Measurements from ENCODE around the gene STPG3.

The STPG3 gene

DNA sequence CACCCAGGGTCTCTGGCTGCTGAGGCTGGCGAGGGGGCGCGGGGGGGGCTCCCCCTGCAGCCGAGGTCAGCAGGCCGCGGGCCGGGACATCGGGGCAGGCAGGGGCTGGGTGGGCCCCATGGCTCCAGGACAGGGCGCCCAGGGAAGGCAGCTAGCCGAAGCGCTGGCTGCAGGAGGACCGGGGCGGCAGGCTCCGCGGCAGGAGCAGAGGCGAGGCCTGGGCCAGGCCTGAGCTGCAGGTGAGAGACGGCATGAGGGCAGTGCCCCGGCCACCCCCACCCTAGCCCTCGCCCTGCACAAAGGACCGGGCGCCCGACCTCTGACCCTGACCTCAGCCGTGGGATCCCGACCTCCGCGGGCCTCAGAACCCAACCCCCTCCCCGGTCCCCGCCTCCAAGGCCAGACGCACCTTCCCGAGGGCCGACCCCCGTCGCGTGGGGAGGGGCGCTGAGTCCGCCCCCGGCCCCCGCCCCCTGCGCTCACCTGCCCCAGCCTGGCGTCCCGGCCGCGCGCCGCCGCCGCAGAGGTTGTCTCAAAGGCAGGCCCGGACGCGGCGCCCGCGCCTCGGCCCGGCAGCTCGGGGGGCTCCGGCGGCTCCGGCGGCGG is 29.5 kb upstream of the STPG3 start:
- no peak for DNase-seq (ENCODE audit: extremely low read depth in 1 of 2, low read depth in 1 of 2)

DNA sequence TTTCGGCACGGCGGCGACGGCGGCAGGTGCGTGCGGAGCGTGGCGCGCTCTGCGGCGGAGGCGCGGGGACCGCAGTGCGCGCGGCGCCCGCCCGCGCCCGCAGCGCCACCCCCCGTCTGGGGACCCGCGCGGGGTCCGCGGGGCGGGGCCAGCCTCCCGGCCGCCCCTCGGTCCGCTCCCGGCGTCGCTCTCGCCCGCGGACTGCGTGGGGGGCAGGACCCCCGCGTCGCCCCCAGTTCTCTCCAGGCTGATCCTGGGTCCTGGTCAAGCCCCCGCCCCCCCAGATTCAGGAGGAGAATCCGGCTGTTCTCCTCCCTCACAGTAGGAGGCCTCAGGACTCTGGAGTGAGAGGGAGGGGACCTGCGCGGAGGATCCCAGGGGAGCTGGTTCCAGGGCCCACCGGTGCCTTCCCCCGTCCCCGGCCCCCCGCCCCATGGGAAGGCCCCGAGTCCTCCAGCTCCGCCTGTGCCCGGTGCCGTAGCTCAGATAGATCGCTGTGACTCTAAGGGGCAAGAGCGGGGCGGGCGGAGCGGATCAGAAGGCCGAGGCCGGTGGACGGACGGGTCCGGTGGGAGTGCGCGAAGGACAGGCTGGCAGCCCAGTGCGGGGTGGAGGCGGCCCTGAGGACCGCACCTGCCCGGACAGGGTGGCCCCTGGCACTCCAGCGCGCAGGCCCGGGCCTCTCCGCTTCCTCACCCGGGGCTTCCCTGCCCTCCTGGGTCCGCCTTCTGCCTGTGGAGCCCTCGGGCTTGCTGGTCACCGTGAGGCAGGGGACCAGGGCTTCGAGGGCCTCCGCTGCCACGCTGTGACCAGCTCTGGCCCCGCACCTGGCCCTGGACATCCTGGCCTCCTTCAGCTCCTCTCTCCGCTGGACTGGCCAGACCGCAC is 28.7 kb upstream of the STPG3 start, which contains the start of gene RNF208:
Gene RNF208 (minus strand): TSS at position 51 of the 888 bp plus-strand sequence. CDS start 1,028 bp downstream, outside the sequence.
- no peak for DNase-seq (ENCODE audit: extremely low read depth in 1 of 2, low read depth in 1 of 2)

DNA sequence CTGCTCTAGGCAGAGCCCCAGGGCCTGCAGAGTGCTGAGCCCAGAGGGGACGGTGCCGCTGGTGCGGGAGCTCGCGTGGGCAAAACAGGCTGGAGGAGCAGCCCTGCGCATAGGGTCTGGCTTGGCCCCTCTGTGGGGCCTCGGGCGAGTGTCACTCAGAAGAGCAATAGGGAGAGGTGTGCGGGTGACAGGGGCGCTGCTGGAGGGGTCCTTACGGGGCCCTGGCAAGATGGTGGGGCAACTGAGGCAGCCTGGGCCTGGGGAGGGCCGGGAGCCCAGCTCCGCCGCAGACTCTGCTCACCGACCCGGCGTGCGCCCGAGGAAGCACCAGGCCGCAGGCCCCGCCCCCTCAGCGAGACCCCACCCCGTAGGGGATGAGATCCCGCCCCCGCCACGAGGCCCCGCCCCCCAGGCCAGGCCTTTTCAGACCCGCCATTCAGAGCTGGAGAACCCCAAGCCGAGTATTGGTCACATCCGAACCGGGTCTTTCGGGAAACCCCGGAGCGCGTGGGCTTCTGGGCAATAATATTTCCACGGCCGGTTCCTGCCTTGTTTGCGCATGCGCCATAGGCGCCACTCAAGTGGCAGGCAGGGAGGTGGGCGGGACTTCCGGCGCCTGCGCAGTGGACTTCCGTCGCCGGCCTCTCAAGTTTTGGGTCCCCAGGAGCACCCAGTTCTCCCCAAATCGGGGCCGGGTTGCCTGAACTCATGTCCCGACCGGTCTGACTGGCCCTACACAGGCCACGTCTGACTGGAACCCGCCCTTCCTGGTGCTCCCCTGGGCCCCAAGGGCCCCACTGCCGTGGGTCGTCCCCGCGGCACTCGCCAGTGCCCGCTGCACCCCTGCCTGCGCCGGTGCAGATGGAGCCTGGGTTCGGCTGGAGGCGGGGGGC is 27.8 kb upstream of the STPG3 start:
- DNase-seq (ENCODE audit: extremely low read depth in 1 of 2, low read depth in 1 of 2) = peak; percentile 97 to 98

DNA sequence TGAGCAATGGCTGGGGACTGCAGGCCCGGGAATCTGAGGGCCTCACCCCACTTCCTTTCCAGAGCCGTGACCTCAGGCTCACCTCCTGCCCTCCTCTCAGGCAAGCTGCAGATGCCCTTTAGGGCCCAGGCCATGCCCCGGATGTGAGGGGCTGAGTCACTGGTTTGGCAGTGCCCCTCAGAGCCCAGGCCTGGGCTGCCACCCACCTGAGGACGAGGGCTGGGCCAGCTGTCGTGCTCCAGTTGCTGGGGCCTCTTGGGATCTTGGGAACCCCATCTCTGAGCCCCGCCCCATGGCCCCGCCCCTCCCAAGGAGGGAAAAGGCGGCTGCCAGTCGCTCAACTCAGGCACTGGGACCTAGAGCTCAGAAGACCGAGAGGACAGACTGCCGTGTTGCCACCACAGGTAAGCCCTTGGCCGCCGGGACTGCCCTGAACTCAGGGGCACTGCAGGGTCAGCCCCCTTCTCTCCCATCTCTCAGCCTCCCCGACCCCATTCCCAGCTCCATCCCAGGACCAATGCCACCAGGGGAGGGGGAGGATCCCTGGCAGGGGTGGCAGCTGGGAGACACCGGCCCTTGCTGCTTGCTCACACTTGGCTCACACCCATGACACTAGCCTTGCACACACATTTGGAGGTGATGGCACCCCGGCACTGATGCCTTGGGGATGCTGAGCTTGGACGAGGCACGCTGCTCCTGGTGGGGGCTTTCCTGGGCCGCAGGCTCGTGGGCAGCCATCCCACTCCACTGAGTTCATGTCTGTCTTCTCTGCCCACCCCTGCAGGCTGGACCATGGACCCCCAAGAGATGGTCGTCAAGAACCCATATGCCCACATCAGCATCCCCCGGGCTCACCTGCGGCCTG is 26.0 kb upstream of the STPG3 start, which contains the start of gene CYSRT1:
Gene CYSRT1 (plus strand): TSS at position 345 of the 865 bp plus-strand sequence. CDS start 448 bp downstream, at position 793.
- DNase-seq (ENCODE audit: extremely low read depth in 1 of 2, low read depth in 1 of 2) = no peak

DNA sequence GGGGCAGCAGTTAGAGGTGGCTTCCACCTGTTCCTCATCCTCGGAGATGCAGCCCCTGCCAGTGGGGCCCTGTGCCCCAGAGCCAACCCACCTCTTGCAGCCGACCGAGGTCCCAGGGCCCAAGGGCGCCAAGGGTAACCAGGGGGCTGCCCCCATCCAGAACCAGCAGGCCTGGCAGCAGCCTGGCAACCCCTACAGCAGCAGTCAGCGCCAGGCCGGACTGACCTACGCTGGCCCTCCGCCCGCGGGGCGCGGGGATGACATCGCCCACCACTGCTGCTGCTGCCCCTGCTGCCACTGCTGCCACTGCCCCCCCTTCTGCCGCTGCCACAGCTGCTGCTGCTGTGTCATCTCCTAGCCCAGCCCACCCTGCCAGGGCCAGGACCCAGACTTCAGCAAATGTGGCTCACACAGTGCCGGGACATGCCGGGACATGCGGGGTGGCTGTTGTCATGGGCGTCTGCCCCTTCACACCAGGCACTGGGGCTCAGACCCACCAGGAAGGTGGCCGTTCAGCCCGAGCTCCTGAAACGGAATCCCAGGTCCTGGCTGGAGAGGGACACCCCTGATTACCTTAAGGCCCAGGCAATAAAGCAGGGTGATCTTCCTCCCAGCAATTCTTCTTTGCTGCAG is 25.3 kb upstream of the STPG3 start:
- DNase-seq (ENCODE audit: extremely low read depth in 1 of 2, low read depth in 1 of 2) = no peak

DNA sequence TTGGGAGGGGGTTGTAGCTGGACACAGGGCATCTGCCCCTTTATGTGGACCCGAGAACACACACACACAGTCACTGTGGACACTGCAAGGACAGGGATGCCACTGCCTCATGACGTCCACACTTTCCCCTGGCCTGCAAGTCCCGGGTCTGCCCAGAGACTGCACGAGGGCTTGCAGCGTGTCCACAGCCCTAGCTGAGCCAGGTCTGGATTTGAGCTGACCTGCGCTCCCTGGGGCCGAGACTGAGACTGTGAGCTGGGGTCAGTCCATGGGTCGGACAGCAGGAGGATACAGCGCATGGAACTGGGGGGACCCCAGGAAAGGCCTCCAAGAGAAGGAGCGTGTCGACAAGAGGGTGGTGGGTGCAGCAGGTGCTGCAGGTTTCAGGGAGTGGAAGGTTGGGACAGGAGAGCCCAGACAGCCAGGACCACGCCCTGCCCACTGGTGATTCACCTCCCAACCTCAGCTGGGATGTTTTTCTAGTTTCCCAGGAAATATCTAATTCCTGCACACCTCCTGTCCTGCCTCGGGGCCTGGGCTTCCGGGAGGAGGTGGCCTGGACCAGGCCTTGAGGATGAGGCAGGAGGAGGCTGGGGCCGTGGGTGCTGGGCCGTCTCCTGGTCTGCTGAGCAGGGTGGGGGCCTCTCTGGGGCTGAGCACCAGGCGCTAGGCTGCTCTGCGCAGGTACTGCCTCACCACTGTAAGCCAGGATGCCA is 24.6 kb upstream of the STPG3 start:
- DNase-seq (ENCODE audit: extremely low read depth in 1 of 2, low read depth in 1 of 2) = no peak

DNA sequence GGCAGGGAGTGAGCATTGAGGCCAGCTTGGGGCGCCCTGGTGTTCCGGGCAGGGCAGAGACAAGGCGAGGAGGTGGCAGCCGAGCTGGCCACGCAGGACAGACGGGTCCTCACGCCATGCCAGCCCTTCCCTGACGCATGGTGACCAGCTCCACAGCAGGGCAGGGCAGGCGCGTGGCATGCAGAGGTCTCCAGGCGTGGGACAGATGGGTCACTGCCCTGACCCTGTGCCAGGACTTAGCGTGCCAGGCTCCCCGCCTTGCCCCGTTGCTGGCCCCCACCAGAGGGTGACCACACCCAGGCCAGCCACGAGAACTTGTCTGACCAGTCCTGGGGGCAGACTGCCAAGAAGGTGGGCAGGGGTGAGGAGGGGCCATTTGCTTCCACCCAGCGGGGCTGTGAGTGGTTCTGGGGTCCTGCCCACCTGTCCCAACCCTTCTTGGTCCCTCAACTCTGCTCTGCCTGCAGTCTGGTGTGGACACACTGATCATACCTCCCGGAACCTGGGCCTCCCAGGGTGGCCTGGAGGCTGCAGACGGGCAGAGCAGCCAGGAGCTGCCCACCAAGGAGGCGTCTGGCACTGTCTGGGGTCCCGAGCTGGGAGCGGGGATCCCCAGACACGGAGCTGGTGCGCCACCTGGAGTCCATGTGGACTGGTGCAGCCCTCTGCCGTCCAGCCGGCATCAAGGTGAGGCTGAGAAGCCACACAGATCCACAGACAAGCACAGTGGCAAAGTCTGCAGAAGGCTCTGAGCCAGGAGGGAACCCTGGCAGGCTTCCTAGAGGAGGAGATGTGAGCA is 23.8 kb upstream of the STPG3 start, which contains the start of gene RNF224:
Gene RNF224 (plus strand): TSS at position 449 of the 799 bp plus-strand sequence. CDS start 834 bp downstream, outside the sequence.
- peak; percentile 61 to 76 for DNase-seq (ENCODE audit: extremely low read depth in 1 of 2, low read depth in 1 of 2)

DNA sequence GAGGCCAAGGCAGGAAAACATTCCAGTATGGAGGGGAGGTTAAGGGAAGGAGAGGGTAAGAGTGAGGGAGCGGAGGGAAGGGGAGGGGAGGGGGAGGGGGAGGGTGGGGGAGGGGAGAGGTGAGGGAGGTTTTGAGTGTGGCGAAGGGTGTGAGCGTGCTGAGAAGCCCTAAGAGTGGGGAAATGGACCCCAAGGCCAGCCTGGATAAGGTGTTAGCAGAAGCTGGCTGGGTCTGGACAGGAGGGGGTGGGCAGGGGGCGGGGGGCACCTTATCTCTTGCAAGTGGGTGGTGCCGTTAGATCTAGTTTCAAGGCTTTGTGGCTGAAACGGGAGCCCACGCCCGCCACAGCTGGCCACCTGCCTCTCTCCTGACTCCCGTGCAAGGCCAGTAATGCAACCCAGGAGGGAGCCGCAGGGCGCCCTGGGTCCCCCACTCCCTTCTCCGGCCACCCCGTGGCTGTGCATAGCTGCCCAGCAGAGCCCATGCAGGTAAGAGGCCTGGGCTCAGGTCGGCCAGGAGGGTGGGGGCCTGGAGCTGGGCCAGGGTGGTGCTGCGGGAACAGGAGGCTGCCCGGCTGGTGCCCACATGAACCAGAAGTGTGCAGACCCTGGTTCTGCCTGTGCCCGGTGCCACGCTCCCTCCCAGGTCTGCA is 23.1 kb upstream of the STPG3 start:
- no peak for DNase-seq (ENCODE audit: extremely low read depth in 1 of 2, low read depth in 1 of 2)

DNA sequence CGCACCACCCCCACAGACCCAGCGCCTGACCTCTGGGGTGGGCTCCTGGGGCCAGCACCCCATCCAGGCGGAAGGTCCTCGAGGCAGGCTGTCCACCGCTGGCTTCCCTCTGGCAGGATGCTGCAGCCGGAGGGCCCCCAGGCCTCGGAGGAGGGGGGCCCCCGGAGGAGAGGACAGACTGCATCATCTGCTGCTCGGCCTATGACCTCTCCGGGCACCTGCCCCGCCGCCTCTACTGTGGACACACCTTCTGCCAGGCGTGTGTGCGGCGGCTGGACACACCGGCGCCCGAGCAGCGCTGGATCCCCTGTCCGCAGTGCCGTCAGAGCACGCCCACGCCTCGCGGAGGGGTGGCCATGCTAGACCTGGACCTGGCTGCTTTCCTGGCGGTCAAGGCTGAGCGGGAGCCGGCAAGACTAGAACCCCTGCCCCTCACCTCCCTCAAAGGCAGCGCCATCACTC is 22.5 kb upstream of the STPG3 start:
- DNase-seq (ENCODE audit: extremely low read depth in 1 of 2, low read depth in 1 of 2) = no peak

DNA sequence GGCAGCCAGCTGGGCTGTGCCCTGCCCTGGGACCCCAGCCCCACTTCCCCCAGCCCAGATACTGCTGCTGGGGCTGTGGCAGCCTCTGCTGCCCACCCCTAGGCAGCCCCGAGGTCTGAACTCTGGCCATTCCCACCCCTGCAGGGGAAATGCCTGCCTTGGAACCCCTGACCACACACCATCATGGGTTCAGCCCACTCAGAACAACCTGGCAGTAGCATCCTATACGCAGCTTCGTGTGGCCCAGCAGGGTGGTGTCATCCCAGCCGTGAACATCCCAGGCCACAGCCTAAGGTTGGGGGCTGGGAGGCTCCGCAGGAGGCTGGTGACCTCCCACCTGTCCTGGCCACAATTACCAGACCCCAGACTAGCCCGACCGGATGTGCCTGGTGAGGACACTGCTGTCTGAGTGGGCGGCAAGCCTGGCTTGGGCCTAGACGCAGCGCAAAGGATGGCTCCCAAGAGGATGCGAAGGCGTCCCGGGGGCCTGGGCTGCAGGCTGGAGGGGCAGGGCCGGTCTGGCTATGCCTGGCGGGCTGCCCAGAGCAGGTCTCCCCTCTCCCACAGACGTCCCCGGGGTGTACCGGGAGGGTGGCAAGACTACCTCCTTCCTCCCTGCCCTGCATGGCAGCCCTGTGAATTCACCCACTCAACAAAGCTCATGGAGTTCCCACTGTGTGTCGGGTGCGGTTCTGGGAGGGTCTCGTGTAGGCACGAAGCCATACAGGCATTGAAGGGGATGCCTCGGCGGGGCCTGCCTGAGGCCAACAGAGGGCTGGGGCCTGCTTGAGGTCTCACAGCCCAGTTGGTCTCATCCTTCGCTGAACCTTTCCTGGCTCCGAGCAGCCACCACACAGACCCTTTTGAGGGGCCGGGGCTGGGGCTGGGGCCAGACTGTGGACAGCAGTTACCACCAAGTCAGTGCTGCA is 21.9 kb upstream of the STPG3 start:
- no peak for DNase-seq (ENCODE audit: extremely low read depth in 1 of 2, low read depth in 1 of 2)

DNA sequence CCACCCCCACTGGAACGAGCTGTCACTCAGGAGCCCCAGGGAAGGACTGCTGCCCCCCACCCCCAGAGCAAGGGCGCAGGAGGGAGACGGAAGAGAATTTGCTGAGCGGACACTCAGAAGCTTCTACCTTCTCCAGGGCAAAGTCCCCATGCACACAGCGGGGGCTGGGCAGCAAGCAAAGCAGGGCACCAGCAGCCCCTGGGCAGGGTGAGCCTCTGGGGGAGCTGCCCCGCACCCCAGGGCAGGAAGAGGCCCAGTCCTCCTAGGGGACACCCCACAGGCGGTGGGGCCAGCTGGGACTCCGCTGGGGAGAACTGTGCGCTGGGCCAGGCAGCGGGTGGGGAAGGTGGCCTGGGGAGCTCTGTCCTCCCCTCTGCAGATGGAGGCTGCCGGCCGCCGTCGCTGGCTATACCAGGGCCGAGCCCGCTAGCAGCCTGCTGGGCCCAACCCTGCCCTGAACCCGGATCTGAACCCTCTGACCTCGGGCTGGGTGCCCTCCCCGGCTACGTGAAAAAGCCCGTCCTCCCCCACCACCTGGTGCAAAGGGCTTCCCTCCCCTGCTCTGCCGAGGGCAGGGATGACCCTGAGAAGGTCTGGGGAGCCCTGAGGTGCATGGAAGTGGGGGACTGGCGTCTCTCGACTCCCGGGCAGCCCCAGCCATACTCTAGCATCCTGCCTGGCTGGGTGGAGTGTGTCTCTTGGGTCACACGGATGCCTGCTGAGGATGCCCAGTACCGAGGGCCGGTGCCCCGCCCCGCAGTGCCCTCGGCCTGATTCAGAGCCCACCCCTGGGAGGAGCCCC is 21.0 kb upstream of the STPG3 start:
- DNase-seq (ENCODE audit: extremely low read depth in 1 of 2, low read depth in 1 of 2) = no peak

DNA sequence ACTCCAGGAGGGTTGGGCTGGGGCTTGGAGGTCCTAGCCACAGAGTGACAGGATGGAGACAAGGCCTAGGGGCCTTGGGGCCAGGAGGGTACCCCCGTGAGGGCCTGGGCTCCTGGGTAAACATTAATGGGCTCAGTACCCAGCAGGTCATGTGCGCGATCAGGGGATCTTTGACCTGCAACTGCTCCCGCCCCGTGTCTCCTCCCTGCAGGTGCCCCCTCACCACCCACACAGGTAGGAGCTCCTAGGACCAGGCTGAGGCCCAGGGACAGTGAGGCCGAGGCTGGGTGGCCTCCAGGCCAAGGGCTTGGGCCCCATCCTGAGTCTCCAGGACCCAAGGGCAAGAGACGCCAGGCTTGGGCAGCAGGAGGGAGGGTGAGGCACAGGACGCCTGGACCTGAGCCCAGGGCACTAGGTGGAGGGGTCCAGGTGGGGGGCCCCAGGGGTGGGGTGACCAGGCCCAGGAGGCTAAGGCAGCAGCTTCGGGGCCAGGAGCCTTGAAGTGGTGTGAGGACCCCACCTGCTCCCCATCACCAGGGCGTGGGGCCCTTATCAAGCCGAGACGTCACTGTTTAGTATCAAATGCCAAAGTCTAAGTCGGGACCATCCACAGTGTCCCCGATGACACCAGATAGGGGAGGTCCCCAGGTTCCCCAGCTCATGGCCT is 20.2 kb upstream of the STPG3 start, which contains the start of gene SLC34A3:
Gene SLC34A3 (plus strand): TSS at position 197 of the 667 bp plus-strand sequence. CDS start 802 bp downstream, outside the sequence.
- no peak for DNase-seq (ENCODE audit: extremely low read depth in 1 of 2, low read depth in 1 of 2)

DNA sequence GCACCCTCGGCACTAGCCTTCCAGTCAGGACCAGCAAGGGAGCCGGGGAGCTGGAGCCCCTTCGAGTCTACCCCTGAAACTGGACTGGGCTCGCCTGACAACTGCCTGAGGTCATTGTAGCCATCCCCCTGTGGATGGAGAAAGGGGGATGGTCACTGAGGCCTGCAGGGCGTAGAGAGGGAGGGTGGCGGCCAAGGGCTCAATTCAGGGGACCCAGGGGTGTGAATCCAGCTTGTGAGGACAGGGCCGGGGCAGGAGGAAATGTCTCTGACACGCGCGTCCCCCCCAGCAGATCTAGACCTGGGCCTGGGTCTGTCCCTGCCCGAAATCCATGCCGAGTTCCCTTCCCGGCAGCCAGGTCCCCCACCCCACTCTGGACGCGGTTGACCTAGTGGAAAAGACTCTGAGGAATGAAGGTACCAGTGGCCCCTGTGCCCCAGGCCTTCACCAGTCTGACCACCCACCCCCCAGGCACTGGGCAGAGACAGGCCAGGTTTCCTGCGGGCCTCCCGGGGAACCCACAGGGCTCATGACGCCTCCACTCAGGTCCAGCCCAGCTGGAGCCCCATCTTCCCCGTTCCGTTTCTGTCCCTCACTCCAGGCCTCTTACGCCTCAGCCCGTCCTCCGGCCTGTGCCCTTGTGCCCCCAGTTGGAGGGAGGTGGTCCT is 19.6 kb upstream of the STPG3 start:
- no peak for DNase-seq (ENCODE audit: extremely low read depth in 1 of 2, low read depth in 1 of 2)

DNA sequence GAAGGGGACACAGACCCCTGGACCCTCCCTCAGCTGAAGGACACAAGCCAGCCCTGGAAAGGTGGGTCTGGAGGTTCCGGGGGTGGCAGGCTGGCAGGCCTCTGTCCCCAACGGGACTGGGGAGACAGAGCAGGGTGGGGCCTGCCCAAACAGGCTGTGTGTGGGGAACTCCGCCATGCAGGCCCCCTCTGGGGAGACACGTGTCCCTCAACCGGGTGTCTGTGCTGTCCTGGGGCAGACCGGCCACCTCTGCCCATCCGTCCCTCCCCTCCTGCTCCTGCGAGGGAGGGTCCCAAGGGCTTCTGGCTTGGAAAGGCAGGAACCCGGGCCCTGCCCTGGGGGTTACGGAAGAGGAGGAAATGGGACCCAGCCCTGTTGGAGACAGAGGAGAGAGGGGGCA is 19.0 kb upstream of the STPG3 start:
- DNase-seq (ENCODE audit: extremely low read depth in 1 of 2, low read depth in 1 of 2) = no peak

All from stimulated activated CD8-positive, alpha-beta memory T cell treated with anti-CD3 and anti-CD28 coated beads, Interleukin-7, amount 100 ng/mL, for 48 hours (primary cell).